K562 (cell line): ENCODE results near the gene PKHD1.

Experiments used
- CHD2 ChIP-seq: IDR thresholded peaks from 2 replicates; pipeline ENCODE4 v1.6.1; 2011; ENCODE audit warnings: low read depth, low read length
- JUN ChIP-seq, 2 experiments: sonication (generic) in 1 of 2; formaldehyde crosslinking in 1 of 2; IDR thresholded peaks; 2 replicates each; pipeline versions ENCODE4 v1.6.1 to v1.8.0; 2012 to 2022; ENCODE audit warnings: borderline replicate concordance in 2 of 2, mild to moderate bottlenecking in 2 of 2, improper control_type of control experiment in 1 of 2, low read depth in 1 of 2, low read length in 1 of 2, missing genetic modification reagents in 1 of 2
- REST ChIP-seq, 2 experiments: fragments of 450-650 bp; formaldehyde crosslinking in 1 of 2; IDR thresholded peaks; 2 replicates each; pipeline versions ENCODE4 v1.4.0 to v1.6.1; 2014 to 2020; ENCODE audit warnings: mild to moderate bottlenecking in 2 of 2, borderline replicate concordance in 1 of 2, low read depth in 1 of 2
- STAT5A ChIP-seq: IDR thresholded peaks from 2 replicates; pipeline ENCODE4 v1.6.1; 2012; ENCODE audit warnings: low read length, inconsistent platforms, borderline replicate concordance
- TEAD4 ChIP-seq, 2 experiments: sonication (generic) in 1 of 2; formaldehyde crosslinking in 1 of 2; IDR thresholded peaks; 2 replicates each; pipeline versions ENCODE4 v1.6.1 to v1.8.0; 2012 to 2022; ENCODE audit warnings: borderline replicate concordance in 1 of 2, inconsistent platforms in 1 of 2, low read length in 1 of 2, mild to moderate bottlenecking in 1 of 2, missing genetic modification reagents in 1 of 2
- U2AF2 ChIP-seq: fragments of 200-400 bp; formaldehyde crosslinking; optimal IDR thresholded peaks from 2 replicates; pipeline ENCODE3; 2017; ENCODE audit warnings: low read depth, mild to moderate bottlenecking, low read length
- ZBTB26 ChIP-seq: fragments of 450-650 bp; formaldehyde crosslinking; IDR thresholded peaks from 2 replicates; pipeline ENCODE4 v1.4.0; 2022; ENCODE audit warnings: missing genetic modification characterization
- ZNF280B ChIP-seq: fragments of 250-450 bp; sonication (Bioruptor Pico); IDR thresholded peaks from 2 replicates; pipeline ENCODE4 v1.5.1; 2021; ENCODE audit warnings: mild to moderate bottlenecking
- TF ChIP-seq, protein P1 (sequence below): sonication (generic); formaldehyde crosslinking; IDR thresholded peaks from 2 replicates; pipeline ENCODE4 v1.8.1; 2023; ENCODE audit warnings: mild to moderate bottlenecking, missing genetic modification reagents
- TF ChIP-seq, protein P2 (sequence below), 3 experiments: IDR thresholded peaks in 2 of 3; conservative IDR thresholded peaks in 1 of 3; 2 replicates each; pipeline ENCODE4 v1.5.1; 2011 to 2012; ENCODE audit warnings: low read length in 3 of 3, mild to moderate bottlenecking in 3 of 3, control low read depth in 2 of 3, improper control_type of control experiment in 1 of 3, inconsistent platforms in 1 of 3, low read depth in 1 of 3, mixed read lengths in 1 of 3, moderate library complexity in 1 of 3; ENCODE audit not compliant: insufficient read depth in 2 of 3
- TF ChIP-seq, protein P3 (sequence below): sonication (generic); formaldehyde crosslinking; IDR thresholded peaks from 2 replicates; pipeline ENCODE4 v1.8.0; 2022; ENCODE audit warnings: mild to moderate bottlenecking, missing genetic modification reagents

DNA sequence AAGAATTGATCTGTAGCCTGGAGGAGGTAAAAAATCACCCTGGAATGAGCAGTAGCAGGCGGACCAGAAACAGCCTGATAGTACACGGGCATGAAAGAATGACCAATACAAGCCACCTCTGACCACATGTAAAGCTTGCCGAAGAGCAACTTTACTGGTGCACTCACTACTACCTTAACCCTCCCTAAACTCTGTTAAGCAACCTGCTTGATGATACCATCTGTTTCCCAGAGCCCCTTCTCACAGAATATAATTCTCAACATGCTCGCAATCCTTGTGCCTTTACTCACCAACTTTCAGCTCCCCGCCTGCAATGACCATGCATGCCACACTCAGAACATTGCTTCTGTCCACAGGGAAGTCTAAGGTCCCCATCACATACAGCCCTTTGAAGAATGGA is 296.5 kb downstream of the PKHD1 start:
- TF ChIP-seq CHD2 (no peak), STAT5A (no peak), ZBTB26 (no peak), ZNF280B (CRISPR knock-in tag) (no peak), TEAD4 (IDR thresholded peaks at IDR 0.05; ENCODE audit: low read length) (no peak), TEAD4 (CRISPR knock-in tag; IDR thresholded peaks at IDR 0.05; ENCODE audit: borderline replicate concordance) (no peak), JUN (IDR thresholded peaks at IDR 0.05; ENCODE audit: borderline replicate concordance, low read depth, low read length) (no peak), JUN (CRISPR knock-in tag; IDR thresholded peaks at IDR 0.05; ENCODE audit: borderline replicate concordance) (no peak), REST (IDR thresholded peaks at IDR 0.05; ENCODE audit: borderline replicate concordance) (no peak), REST (CRISPR knock-in tag; IDR thresholded peaks at IDR 0.05; ENCODE audit: low read depth) (no peak), U2AF2 (no peak)
- TF ChIP-seq, protein P1, sequence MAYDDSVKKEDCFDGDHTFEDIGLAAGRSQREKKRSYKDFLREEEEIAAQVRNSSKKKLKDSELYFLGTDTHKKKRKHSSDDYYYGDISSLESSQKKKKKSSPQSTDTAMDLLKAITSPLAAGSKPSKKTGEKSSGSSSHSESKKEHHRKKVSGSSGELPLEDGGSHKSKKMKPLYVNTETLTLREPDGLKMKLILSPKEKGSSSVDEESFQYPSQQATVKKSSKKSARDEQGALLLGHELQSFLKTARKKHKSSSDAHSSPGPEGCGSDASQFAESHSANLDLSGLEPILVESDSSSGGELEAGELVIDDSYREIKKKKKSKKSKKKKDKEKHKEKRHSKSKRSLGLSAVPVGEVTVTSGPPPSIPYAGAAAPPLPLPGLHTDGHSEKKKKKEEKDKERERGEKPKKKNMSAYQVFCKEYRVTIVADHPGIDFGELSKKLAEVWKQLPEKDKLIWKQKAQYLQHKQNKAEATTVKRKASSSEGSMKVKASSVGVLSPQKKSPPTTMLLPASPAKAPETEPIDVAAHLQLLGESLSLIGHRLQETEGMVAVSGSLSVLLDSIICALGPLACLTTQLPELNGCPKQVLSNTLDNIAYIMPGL (CRISPR knock-in tag): no peak
- TF ChIP-seq, protein P2, sequence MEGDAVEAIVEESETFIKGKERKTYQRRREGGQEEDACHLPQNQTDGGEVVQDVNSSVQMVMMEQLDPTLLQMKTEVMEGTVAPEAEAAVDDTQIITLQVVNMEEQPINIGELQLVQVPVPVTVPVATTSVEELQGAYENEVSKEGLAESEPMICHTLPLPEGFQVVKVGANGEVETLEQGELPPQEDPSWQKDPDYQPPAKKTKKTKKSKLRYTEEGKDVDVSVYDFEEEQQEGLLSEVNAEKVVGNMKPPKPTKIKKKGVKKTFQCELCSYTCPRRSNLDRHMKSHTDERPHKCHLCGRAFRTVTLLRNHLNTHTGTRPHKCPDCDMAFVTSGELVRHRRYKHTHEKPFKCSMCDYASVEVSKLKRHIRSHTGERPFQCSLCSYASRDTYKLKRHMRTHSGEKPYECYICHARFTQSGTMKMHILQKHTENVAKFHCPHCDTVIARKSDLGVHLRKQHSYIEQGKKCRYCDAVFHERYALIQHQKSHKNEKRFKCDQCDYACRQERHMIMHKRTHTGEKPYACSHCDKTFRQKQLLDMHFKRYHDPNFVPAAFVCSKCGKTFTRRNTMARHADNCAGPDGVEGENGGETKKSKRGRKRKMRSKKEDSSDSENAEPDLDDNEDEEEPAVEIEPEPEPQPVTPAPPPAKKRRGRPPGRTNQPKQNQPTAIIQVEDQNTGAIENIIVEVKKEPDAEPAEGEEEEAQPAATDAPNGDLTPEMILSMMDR (IDR thresholded peaks at IDR 0.05 in 2 of 3, conservative IDR thresholded peaks at IDR 0.05 in 1 of 3; ENCODE audit: insufficient read depth in 2 of 3, low read depth in 1 of 3, low read length in 3 of 3): no peak
- TF ChIP-seq, protein P3, sequence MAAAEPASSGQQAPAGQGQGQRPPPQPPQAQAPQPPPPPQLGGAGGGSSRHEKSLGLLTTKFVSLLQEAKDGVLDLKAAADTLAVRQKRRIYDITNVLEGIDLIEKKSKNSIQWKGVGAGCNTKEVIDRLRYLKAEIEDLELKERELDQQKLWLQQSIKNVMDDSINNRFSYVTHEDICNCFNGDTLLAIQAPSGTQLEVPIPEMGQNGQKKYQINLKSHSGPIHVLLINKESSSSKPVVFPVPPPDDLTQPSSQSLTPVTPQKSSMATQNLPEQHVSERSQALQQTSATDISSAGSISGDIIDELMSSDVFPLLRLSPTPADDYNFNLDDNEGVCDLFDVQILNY (CRISPR knock-in tag): no peak
